Ectodermal cell (in vitro differentiated cells): Measurements from ENCODE around the gene RBBP8NL.

Experiments
- H3K27ac ChIP-seq: 2 replicates; pipeline ENCODE4 v1.7.0; 2013; ENCODE audit warnings: mild to moderate bottlenecking, low read depth, low read length; ENCODE audit not compliant: insufficient read depth, poor library complexity, severe bottlenecking
- H3K27me3 ChIP-seq: 2 replicates; pipeline ENCODE4 v1.7.0; 2013; ENCODE audit warnings: mild to moderate bottlenecking, low read length; ENCODE audit not compliant: insufficient read depth, control insufficient read depth, poor library complexity, severe bottlenecking
- H3K36me3 ChIP-seq: one replicate; pipeline ENCODE4 v1.7.0; 2013; ENCODE audit warnings: low read length; ENCODE audit not compliant: control insufficient read depth, insufficient read depth
- H3K4me1 ChIP-seq: one replicate; pipeline ENCODE4 v1.7.0; 2013; ENCODE audit warnings: low read length; ENCODE audit not compliant: control insufficient read depth, insufficient read depth
- H3K4me3 ChIP-seq: 2 replicates; pipeline ENCODE4 v1.7.0; 2013; ENCODE audit warnings: low read depth, low read length, control low read depth; ENCODE audit not compliant: insufficient read depth
- H3K9me3 ChIP-seq: 2 replicates; pipeline ENCODE4 v1.7.0; 2013; ENCODE audit warnings: mild to moderate bottlenecking, low read length, moderate library complexity; ENCODE audit not compliant: control insufficient read depth
- WGBS, 2 experiments: methylation state at CpG; one replicate each; pipeline ENCODE4 v1.1.7; 2013; ENCODE audit warnings: missing lambda C conversion rate in 2 of 2; 5-methylcytosine and 5-hydroxymethylcytosine counted together

Gene RBBP8NL

GRCh38 chr20:62452475-62453095 lies 25.2 kb upstream of the RBBP8NL start:
- Histone ChIP-seq H3K4me1 (peaks cover 21% of the 10 kb centered on the region), H3K9me3 (no peaks in the 10 kb centered on the region), H3K4me3 (no peak overlapping the region), H3K27ac (no peak overlapping the region), H3K36me3 (no peaks in the 10 kb centered on the region), H3K27me3 (no peaks in the 10 kb centered on the region)
- WGBS, 2 experiments, result 88 to 90% methylated on average over 18 of the region's 18 CpGs

- H3K27ac ChIP-seq, result no peak overlapping the region
- H3K4me3 ChIP-seq, result no peak overlapping the region
- H3K9me3 ChIP-seq, result no peaks in the 10 kb centered on the region
- peaks cover 21% of the 10 kb centered on the region for H3K4me1 ChIP-seq
- 90% methylated on average over 3 of the region's 3 CpGs for WGBS, 2 experiments
- H3K36me3 ChIP-seq, result no peaks in the 10 kb centered on the region
- H3K27me3 ChIP-seq, result no peaks in the 10 kb centered on the region
Observed at GRCh38 chr20:62451970-62452369, 24.6 kb upstream of the RBBP8NL start.

GRCh38 chr20:62451156-62451767 lies 23.9 kb upstream of the RBBP8NL start:
- peaks cover 21% of the 10 kb centered on the region for H3K4me1 ChIP-seq
- H3K27me3 ChIP-seq, result no peaks in the 10 kb centered on the region
- H3K9me3 ChIP-seq, result no peaks in the 10 kb centered on the region
- H3K36me3 ChIP-seq, result no peaks in the 10 kb centered on the region
- H3K27ac ChIP-seq, result no peak overlapping the region
- 79 to 83% methylated on average over 10 of the region's 10 CpGs for WGBS, 2 experiments
- no peak overlapping the region for H3K4me3 ChIP-seq

- H3K4me1 ChIP-seq, result peaks cover 13% of the 10 kb centered on the region
- WGBS, 2 experiments, result 86 to 88% methylated on average over 24 of the region's 24 CpGs
- H3K9me3 ChIP-seq, result no peaks in the 10 kb centered on the region
- no peaks in the 10 kb centered on the region for H3K27me3 ChIP-seq
- no peak overlapping the region for H3K4me3 ChIP-seq
- no peaks in the 10 kb centered on the region for H3K36me3 ChIP-seq
- H3K27ac ChIP-seq, result no peak overlapping the region
Observed at GRCh38 chr20:62449951-62450691, 22.8 kb upstream of the RBBP8NL start.

- H3K27me3 ChIP-seq, result no peaks in the 10 kb centered on the region
- 84 to 86% methylated on average over 14 of the region's 14 CpGs for WGBS, 2 experiments
- peaks cover 10% of the 10 kb centered on the region for H3K4me1 ChIP-seq
- no peak overlapping the region for H3K4me3 ChIP-seq
- H3K27ac ChIP-seq, result no peak overlapping the region
- H3K9me3 ChIP-seq, result no peaks in the 10 kb centered on the region
- no peaks in the 10 kb centered on the region for H3K36me3 ChIP-seq
Observed at GRCh38 chr20:62448788-62449187, 21.4 kb upstream of the RBBP8NL start.

- WGBS, 2 experiments, result 82 to 86% methylated on average over 10 of the region's 10 CpGs
- no peak overlapping the region for H3K4me3 ChIP-seq
- H3K9me3 ChIP-seq, result no peaks in the 10 kb centered on the region
- H3K4me1 ChIP-seq, result peaks cover 10% of the 10 kb centered on the region
- no peak overlapping the region for H3K27ac ChIP-seq
- H3K36me3 ChIP-seq, result no peaks in the 10 kb centered on the region
- H3K27me3 ChIP-seq, result no peaks in the 10 kb centered on the region
Observed at GRCh38 chr20:62448038-62448437, 20.7 kb upstream of the RBBP8NL start.

- no peak overlapping the region for H3K27ac ChIP-seq
- no peaks in the 10 kb centered on the region for H3K27me3 ChIP-seq
- no peaks in the 10 kb centered on the region for H3K9me3 ChIP-seq
Observed at GRCh38 chr20:62446888-62447869, 19.8 kb upstream of the RBBP8NL start.

GRCh38 chr20:62446481-62446880 lies 19.1 kb upstream of the RBBP8NL start:
- no peaks in the 10 kb centered on the region for H3K9me3 ChIP-seq
- no peaks in the 10 kb centered on the region for H3K27me3 ChIP-seq
- 83 to 87% methylated on average over 12 of the region's 12 CpGs for WGBS, 2 experiments
- no peak overlapping the region for H3K27ac ChIP-seq
- H3K4me1 ChIP-seq, result peaks cover 10% of the 10 kb centered on the region
- no peaks in the 10 kb centered on the region for H3K36me3 ChIP-seq
- H3K4me3 ChIP-seq, result no peak overlapping the region

More at GRCh38 chr20:62446888-62447869, 19.8 kb upstream of the RBBP8NL start:
- H3K4me1 ChIP-seq, result peaks cover 10% of the 10 kb centered on the region
- no peak overlapping the region for H3K4me3 ChIP-seq
- 95% methylated on average over 44 of the region's 44 CpGs for WGBS, 2 experiments
- H3K36me3 ChIP-seq, result no peaks in the 10 kb centered on the region

GRCh38 chr20:62445553-62446340 lies 18.4 kb upstream of the RBBP8NL start:
- no peaks in the 10 kb centered on the region for H3K27me3 ChIP-seq
- 94 to 95% methylated on average over 35 to 36 of the region's 36 CpGs for WGBS, 2 experiments
- no peaks in the 10 kb centered on the region for H3K9me3 ChIP-seq
- H3K4me3 ChIP-seq, result no peak overlapping the region
- H3K36me3 ChIP-seq, result no peaks in the 10 kb centered on the region
- no peak overlapping the region for H3K27ac ChIP-seq
- H3K4me1 ChIP-seq, result peaks cover 10% of the 10 kb centered on the region
